Measurements from ENCODE around the gene PCDHB2.
"Not testable (repeated sequence)": the region's sequence is repeated elsewhere in the genome, so short reads cannot be mapped to it uniquely, and the experiment has no call there.

- TF ChIP-seq POLR2A, CTCF (IDR thresholded peaks at IDR 0.05): not testable (repeated sequence)
Observed at GRCh38 chr5:141123396-141124135, 29.2 kb downstream of the PCDHB2 start.

All from heart left ventricle (tissue), 13 donors.